ENCODE measurements around the gene TPM4.
"Not testable (repeated sequence)": the region's sequence is repeated elsewhere in the genome, so short reads cannot be mapped to it uniquely, and the experiment has no call there.

The TPM4 gene

GRCh38 chr19:16076154-16076957, at the start of gene TPM4:
TPM4 (plus strand) TSS chr19:16076495; CDS start chr19:16076566, 71 bp downstream.
- peak; percentile 95 for DNase-seq

- DNase-seq, result no peak
Measured at GRCh38 chr19:16026756-16027155, 49.5 kb upstream of the TPM4 start.

- no peak for DNase-seq
Measured at GRCh38 chr19:16027528-16027927, 48.8 kb upstream of the TPM4 start.

- DNase-seq, result not testable (repeated sequence)
Measured at GRCh38 chr19:16030155-16030554, 46.1 kb upstream of the TPM4 start.

GRCh38 chr19:16030964-16031871, 45.1 kb upstream of the TPM4 start:
- DNase-seq, result no peak

GRCh38 chr19:16031872-16032200, 44.5 kb upstream of the TPM4 start:
- no peak for DNase-seq

GRCh38 chr19:16032509-16033135, 43.7 kb upstream of the TPM4 start:
- DNase-seq, result peak; percentile 34

- DNase-seq, result peak; percentile 47
Measured at GRCh38 chr19:16033136-16033530, 43.2 kb upstream of the TPM4 start.

- DNase-seq, result peak; percentile 37
Measured at GRCh38 chr19:16033721-16034120, 42.6 kb upstream of the TPM4 start.

- peak; percentile 18 for DNase-seq
Measured at GRCh38 chr19:16034180-16034579, 42.1 kb upstream of the TPM4 start.

- no peak for DNase-seq
Measured at GRCh38 chr19:16034958-16035560, 41.2 kb upstream of the TPM4 start.

- DNase-seq, result no peak
Measured at GRCh38 chr19:16035601-16036297, 40.5 kb upstream of the TPM4 start.

GRCh38 chr19:16036397-16036925, 39.8 kb upstream of the TPM4 start:
- no peak for DNase-seq

GRCh38 chr19:16036941-16037340, 39.4 kb upstream of the TPM4 start:
- no peak for DNase-seq

- DNase-seq, result no peak
Measured at GRCh38 chr19:16037424-16038195, 38.7 kb upstream of the TPM4 start.

GRCh38 chr19:16038196-16038695, 38.0 kb upstream of the TPM4 start:
- DNase-seq, result no peak

- no peak for DNase-seq
Measured at GRCh38 chr19:16039081-16039480, 37.2 kb upstream of the TPM4 start.

- DNase-seq, result no peak
Measured at GRCh38 chr19:16039545-16039944, 36.8 kb upstream of the TPM4 start.

- DNase-seq, result no peak
Measured at GRCh38 chr19:16040642-16041041, 35.7 kb upstream of the TPM4 start.

GRCh38 chr19:16041299-16041990, 34.9 kb upstream of the TPM4 start:
- peak; percentile 95 for DNase-seq

GRCh38 chr19:16041991-16042386, 34.3 kb upstream of the TPM4 start:
- no peak for DNase-seq

All from activated CD8-positive, alpha-beta memory T cell treated with anti-CD3 and anti-CD28 coated beads, Interleukin-2, amount 50 U/mL, for 48 hours (primary cell).